ENCODE results near the gene VTI1A. TPM values are rescaled to one million over a fixed set of nuclear protein-coding genes. Genes with fewer than 3 reads are reported as not detected.

VTI1A gene
- total and polyA plus RNA-seq, 2 of the 13 experiments (the other 11 are each of a cell fraction or from before 2014, with no cell fraction given), result 11.7 to 32.7 TPM

DNA sequence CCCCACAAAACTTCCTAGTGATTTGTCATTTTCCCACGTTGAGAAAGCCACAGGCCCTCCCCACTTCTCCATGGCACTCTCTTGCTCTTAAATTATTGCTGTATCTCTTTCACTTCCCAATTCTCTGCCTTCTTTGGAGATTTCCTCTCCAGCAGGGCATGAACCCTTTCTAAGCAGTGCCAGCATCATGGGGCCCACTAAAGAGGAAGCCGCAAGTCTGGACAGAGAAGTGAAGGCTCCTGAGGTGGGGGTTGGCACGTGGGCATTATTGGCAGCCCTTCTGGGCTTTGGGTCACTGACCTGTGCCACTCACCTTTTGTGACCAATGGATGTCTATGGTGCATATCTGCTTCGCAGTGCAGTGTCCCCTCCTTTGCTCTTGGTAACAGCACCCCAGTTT, 405.3 kb downstream of the VTI1A start (continued):
- TF ChIP-seq, protein P1, sequence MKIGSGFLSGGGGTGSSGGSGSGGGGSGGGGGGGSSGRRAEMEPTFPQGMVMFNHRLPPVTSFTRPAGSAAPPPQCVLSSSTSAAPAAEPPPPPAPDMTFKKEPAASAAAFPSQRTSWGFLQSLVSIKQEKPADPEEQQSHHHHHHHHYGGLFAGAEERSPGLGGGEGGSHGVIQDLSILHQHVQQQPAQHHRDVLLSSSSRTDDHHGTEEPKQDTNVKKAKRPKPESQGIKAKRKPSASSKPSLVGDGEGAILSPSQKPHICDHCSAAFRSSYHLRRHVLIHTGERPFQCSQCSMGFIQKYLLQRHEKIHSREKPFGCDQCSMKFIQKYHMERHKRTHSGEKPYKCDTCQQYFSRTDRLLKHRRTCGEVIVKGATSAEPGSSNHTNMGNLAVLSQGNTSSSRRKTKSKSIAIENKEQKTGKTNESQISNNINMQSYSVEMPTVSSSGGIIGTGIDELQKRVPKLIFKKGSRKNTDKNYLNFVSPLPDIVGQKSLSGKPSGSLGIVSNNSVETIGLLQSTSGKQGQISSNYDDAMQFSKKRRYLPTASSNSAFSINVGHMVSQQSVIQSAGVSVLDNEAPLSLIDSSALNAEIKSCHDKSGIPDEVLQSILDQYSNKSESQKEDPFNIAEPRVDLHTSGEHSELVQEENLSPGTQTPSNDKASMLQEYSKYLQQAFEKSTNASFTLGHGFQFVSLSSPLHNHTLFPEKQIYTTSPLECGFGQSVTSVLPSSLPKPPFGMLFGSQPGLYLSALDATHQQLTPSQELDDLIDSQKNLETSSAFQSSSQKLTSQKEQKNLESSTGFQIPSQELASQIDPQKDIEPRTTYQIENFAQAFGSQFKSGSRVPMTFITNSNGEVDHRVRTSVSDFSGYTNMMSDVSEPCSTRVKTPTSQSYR (CRISPR knock-in tag; IDR thresholded peaks at IDR 0.05; ENCODE audit: borderline replicate concordance), result no peak
- no peak for TF ChIP-seq ZNF235 (CRISPR knock-in tag; IDR thresholded peaks at IDR 0.05; ENCODE audit: borderline replicate concordance)
- TF ChIP-seq, protein P2, sequence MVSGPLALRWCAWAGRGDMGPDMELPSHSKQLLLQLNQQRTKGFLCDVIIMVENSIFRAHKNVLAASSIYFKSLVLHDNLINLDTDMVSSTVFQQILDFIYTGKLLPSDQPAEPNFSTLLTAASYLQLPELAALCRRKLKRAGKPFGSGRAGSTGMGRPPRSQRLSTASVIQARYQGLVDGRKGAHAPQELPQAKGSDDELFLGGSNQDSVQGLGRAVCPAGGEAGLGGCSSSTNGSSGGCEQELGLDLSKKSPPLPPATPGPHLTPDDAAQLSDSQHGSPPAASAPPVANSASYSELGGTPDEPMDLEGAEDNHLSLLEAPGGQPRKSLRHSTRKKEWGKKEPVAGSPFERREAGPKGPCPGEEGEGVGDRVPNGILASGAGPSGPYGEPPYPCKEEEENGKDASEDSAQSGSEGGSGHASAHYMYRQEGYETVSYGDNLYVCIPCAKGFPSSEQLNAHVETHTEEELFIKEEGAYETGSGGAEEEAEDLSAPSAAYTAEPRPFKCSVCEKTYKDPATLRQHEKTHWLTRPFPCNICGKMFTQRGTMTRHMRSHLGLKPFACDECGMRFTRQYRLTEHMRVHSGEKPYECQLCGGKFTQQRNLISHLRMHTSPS (CRISPR knock-in tag; IDR thresholded peaks at IDR 0.05; ENCODE audit: low read depth), result no peak

DNA sequence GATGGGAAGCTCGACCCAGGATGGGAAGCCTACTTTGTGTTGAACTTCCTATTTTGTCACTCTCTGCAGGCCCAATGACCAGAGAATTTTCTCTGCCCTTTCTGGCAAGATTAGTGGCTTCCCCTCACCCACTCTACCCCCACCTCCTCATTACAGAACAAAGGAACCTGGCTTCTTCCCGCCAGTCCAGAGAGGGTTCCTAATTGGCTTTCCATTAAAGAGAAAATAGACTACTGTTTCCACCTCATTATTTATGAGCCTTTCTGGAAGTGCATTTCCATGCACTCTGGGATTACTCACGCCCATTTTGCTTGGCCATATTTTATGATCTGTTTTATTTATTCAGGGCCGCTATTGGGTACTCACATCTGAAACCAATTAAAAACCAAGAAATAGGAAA, 408.1 kb downstream of the VTI1A start:
- Histone ChIP-seq H2AFZ (ENCODE audit: low read length) (no peak overlapping the region), H4K20me1 (ENCODE audit: insufficient read depth, low read length) (no peaks in the 10 kb centered on the region), H3K4me1 (ENCODE audit: insufficient read depth, low read length) (no peaks in the 10 kb centered on the region), H3K27me3 (ENCODE audit: control insufficient read depth in 1 of 2, insufficient read depth in 2 of 2, low read length in 2 of 2) (no peaks in the 10 kb centered on the region), H3K9ac (ENCODE audit: insufficient read depth, low read depth, low read length) (no peak overlapping the region), H3K4me3 (replicated peaks in 1 of 3; ENCODE audit: insufficient read depth in 1 of 3, low read depth in 2 of 3, low read length in 3 of 3) (no peak overlapping the region), H3K36me3 (replicated peaks in 1 of 2; ENCODE audit: control insufficient read depth in 1 of 2, insufficient read depth in 2 of 2, low read length in 2 of 2) (no peaks in the 10 kb centered on the region), H3K27ac (ENCODE audit: extremely low read length, insufficient read depth, low read length) (no peak overlapping the region), H3K4me2 (ENCODE audit: low read depth, low read length) (no peak overlapping the region), H3K9me3 (ENCODE audit: low read length) (no peaks in the 10 kb centered on the region), H3K79me2 (ENCODE audit: insufficient read depth, low read length) (no peaks in the 10 kb centered on the region)
- FAIRE-seq (no peak), ATAC-seq (no peak), DNase-seq (ENCODE audit: low spot score) (no peak)
- CTCF ChIA-PET (ENCODE audit: low intra/inter-chr PET ratio, low total read pairs), result no interaction called here
- WGBS (ENCODE audit: low lambda C conversion rate), result 86% methylated on average over 4 of the region's 4 CpGs
- in situ Hi-C loops (cut with HindIII; ENCODE audit: extremely low pct_ligation_motif_present, low pct_unique_long_range_greater_than_20kb) (no loop called here), intact Hi-C loops (cut with micrococcal nuclease; ENCODE audit: unreplicated experiment) (no loop called here)
- POLR2A ChIA-PET, result no interaction called here
- BruUV-seq (replicated peaks), result no TSS peak
- TF ChIP-seq, protein P3, sequence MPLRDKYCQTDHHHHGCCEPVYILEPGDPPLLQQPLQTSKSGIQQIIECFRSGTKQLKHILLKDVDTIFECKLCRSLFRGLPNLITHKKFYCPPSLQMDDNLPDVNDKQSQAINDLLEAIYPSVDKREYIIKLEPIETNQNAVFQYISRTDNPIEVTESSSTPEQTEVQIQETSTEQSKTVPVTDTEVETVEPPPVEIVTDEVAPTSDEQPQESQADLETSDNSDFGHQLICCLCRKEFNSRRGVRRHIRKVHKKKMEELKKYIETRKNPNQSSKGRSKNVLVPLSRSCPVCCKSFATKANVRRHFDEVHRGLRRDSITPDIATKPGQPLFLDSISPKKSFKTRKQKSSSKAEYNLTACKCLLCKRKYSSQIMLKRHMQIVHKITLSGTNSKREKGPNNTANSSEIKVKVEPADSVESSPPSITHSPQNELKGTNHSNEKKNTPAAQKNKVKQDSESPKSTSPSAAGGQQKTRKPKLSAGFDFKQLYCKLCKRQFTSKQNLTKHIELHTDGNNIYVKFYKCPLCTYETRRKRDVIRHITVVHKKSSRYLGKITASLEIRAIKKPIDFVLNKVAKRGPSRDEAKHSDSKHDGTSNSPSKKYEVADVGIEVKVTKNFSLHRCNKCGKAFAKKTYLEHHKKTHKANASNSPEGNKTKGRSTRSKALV (CRISPR knock-in tag; IDR thresholded peaks at IDR 0.05), result no peak
- TF ChIP-seq, protein P4, sequence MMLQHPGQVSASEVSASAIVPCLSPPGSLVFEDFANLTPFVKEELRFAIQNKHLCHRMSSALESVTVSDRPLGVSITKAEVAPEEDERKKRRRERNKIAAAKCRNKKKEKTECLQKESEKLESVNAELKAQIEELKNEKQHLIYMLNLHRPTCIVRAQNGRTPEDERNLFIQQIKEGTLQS (CRISPR knock-in tag; IDR thresholded peaks at IDR 0.05), result no peak
- TF ChIP-seq, protein P5, sequence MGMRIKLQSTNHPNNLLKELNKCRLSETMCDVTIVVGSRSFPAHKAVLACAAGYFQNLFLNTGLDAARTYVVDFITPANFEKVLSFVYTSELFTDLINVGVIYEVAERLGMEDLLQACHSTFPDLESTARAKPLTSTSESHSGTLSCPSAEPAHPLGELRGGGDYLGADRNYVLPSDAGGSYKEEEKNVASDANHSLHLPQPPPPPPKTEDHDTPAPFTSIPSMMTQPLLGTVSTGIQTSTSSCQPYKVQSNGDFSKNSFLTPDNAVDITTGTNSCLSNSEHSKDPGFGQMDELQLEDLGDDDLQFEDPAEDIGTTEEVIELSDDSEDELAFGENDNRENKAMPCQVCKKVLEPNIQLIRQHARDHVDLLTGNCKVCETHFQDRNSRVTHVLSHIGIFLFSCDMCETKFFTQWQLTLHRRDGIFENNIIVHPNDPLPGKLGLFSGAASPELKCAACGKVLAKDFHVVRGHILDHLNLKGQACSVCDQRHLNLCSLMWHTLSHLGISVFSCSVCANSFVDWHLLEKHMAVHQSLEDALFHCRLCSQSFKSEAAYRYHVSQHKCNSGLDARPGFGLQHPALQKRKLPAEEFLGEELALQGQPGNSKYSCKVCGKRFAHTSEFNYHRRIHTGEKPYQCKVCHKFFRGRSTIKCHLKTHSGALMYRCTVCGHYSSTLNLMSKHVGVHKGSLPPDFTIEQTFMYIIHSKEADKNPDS (CRISPR knock-in tag; IDR thresholded peaks at IDR 0.05), result no peak
- TF ChIP-seq KDM3A (CRISPR knock-in tag; IDR thresholded peaks at IDR 0.05; ENCODE audit: low read depth), result no peak

Data from HepG2 (cell line).